Activated CD4-positive, alpha-beta T cell treated with anti-CD3 and anti-CD28 coated beads, Interleukin-2, amount 50 U/mL, for 1 hour (primary cell): ENCODE results near the gene MAD1L1.
"Not testable (repeated sequence)": the region's sequence is repeated elsewhere in the genome, so short reads cannot be mapped to it uniquely, and the experiment has no call there.

Source experiments
- DNase-seq: peaks from one replicate; pipeline ENCODE4 v3.0.0-alpha.2; 2020

MAD1L1 gene

GRCh38 chr7:2038931-2039728 is 193.6 kb downstream of the MAD1L1 start:
- DNase-seq, result no peak

- no peak for DNase-seq
Measured at GRCh38 chr7:2037808-2038522, 194.8 kb downstream of the MAD1L1 start.

GRCh38 chr7:2037301-2037807 is 195.4 kb downstream of the MAD1L1 start:
- no peak for DNase-seq

- no peak for DNase-seq
Measured at GRCh38 chr7:2036786-2037185, 196.0 kb downstream of the MAD1L1 start.

- not testable (repeated sequence) for DNase-seq
Measured at GRCh38 chr7:2036201-2036600, 196.5 kb downstream of the MAD1L1 start.

- DNase-seq, result no peak
Measured at GRCh38 chr7:2034291-2035201, 198.2 kb downstream of the MAD1L1 start.

GRCh38 chr7:2033586-2034135 is 199.1 kb downstream of the MAD1L1 start:
- no peak for DNase-seq

GRCh38 chr7:2032876-2033407 is 199.8 kb downstream of the MAD1L1 start:
- no peak for DNase-seq

GRCh38 chr7:2032030-2032875 is 200.5 kb downstream of the MAD1L1 start:
- no peak for DNase-seq

- no peak for DNase-seq
Measured at GRCh38 chr7:2031451-2031845, 201.3 kb downstream of the MAD1L1 start.

- DNase-seq, result no peak
Measured at GRCh38 chr7:2030475-2031450, 202.0 kb downstream of the MAD1L1 start.

- no peak for DNase-seq
Measured at GRCh38 chr7:2029936-2030335, 202.8 kb downstream of the MAD1L1 start.

GRCh38 chr7:2029211-2029905 is 203.4 kb downstream of the MAD1L1 start:
- no peak for DNase-seq

- DNase-seq, result no peak
Measured at GRCh38 chr7:2028733-2029132, 204.0 kb downstream of the MAD1L1 start.

GRCh38 chr7:2025188-2025587 is 207.6 kb downstream of the MAD1L1 start:
- DNase-seq, result no peak

GRCh38 chr7:2024567-2024918 is 208.2 kb downstream of the MAD1L1 start:
- no peak for DNase-seq

GRCh38 chr7:2023877-2024566 is 208.7 kb downstream of the MAD1L1 start:
- DNase-seq, result no peak

GRCh38 chr7:2022737-2023250 is 210.0 kb downstream of the MAD1L1 start:
- DNase-seq, result no peak

GRCh38 chr7:2022021-2022409 is 210.7 kb downstream of the MAD1L1 start:
- no peak for DNase-seq
